ENCODE measurements around the gene FMO3.

GRCh38 chr1:171116676-171117075 lies 26.0 kb downstream of the FMO3 start:
- TF ChIP-seq CTCF (optimal IDR thresholded peaks at IDR 0.05 in 1 of 3, IDR thresholded peaks at IDR 0.05 in 1 of 3, conservative IDR thresholded peaks at IDR 0.05 in 1 of 3; ENCODE audit: extremely low read depth in 1 of 3, insufficient read depth in 2 of 3, low read length in 3 of 3) (no peak), EZH2 (IDR thresholded peaks at IDR 0.05; ENCODE audit: low read length) (no peak)

Data from keratinocyte (primary cell).